ENCODE results near the gene RTN4RL1.
A peak's percentile ranks its signal among the peaks of the same experiment; 100 is the strongest.

RTN4RL1 gene

DNA sequence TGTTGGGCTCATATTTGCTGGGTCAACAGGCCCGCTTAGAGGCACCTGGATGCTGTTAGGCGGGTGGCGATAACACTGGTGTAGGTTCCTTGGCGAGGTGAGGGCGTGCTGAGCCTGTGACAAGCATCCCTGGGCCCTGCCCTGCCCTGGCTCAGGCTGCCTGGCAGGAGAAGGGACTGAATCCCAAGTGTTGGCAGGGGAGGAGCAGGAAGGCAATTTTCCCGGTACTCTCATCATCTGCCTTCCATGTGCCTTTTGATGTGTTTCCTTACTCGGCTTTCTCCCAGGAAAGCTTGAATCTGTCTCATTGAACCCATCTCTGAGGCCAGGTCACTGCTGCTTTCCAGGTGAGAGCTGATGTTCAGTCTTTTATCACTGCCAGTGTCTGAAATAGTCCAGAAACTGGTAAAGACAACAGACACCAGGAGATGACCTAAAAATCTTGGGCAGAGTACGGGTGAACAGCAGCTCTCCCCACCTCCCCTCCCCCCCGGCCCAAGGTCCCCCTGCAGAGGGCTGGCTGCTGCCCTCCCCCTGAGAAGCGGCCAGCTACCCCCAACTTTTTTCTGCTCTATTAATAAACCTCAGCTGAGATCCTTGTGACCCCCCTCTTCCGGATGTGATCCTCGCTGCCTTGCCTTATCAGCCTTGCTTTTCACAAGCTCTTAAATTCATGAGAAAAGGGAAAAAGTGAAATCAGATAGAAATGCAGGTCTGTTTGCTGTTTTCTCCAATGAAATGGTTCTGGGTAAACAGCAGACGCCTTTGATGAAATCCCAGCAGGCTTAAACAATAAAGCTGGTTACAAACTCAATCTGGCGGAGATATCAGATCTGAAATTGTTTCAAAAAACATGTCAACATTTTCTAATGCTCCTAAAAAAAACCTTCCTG is 29.0 kb downstream of the RTN4RL1 start:
- Histone ChIP-seq H3K27ac (ENCODE audit: extremely low read depth, low read depth, low read length) (no peak overlapping the region), H3K36me3 (ENCODE audit: control insufficient read depth in 2 of 2, insufficient read depth in 1 of 2, low read length in 2 of 2) (no peaks in the 10 kb centered on the region), H3K4me3 (ENCODE audit: low read depth, low read length) (no peak overlapping the region), H3K9me3 (ENCODE audit: control insufficient read depth, insufficient read depth, low read depth, low read length) (no peaks in the 10 kb centered on the region), H3K4me1 (ENCODE audit: control insufficient read depth, insufficient read depth, low read length) (peaks cover 15% of the 10 kb centered on the region)
- no peak for TF ChIP-seq ZBTB48 (tag by site-specific recombination; IDR thresholded peaks at IDR 0.05)
- no peak for TF ChIP-seq ZSCAN23 (tag by site-specific recombination; IDR thresholded peaks at IDR 0.05)
- no peak for TF ChIP-seq ZNF223 (tag by site-specific recombination; IDR thresholded peaks at IDR 0.05)
- TF ChIP-seq ZNF48 (tag by site-specific recombination; IDR thresholded peaks at IDR 0.05): no peak
- TF ChIP-seq ZNF548 (tag by site-specific recombination; IDR thresholded peaks at IDR 0.05): no peak
- TF ChIP-seq ZNF747 (tag by site-specific recombination; IDR thresholded peaks at IDR 0.05): no peak
- no peak for TF ChIP-seq ZNF404 (tag by site-specific recombination; IDR thresholded peaks at IDR 0.05)
- TF ChIP-seq ZFP3 (tag by site-specific recombination; IDR thresholded peaks at IDR 0.05; ENCODE audit: low read depth): no peak
- TF ChIP-seq KLF7 (tag by site-specific recombination; IDR thresholded peaks at IDR 0.05; ENCODE audit: borderline replicate concordance): no peak
- TF ChIP-seq ZNF221 (tag by site-specific recombination; IDR thresholded peaks at IDR 0.05; ENCODE audit: borderline replicate concordance): no peak
- TF ChIP-seq ZNF624 (tag by site-specific recombination; IDR thresholded peaks at IDR 0.05): no peak
- no peak for TF ChIP-seq ZNF155 (tag by site-specific recombination; IDR thresholded peaks at IDR 0.05)
- no peak for TF ChIP-seq ZNF302 (tag by site-specific recombination; IDR thresholded peaks at IDR 0.05; ENCODE audit: low read depth)
- POLR2A ChIA-PET: interaction anchor here (0.7 to 1.2 kb wide), 3 partner anchors 15 to 161 kb away, joined by 3 to 8 read pairs (median 3); partner anchors contain the start of gene RTN4RL1
- CTCF ChIA-PET: interaction anchor here (1.3 to 1.4 kb wide), 2 partner anchors 30 to 87 kb away, joined by 5 read pairs; no protein-coding TSS in a partner anchor

GRCh38 chr17:1995321-1995892 is 29.7 kb downstream of the RTN4RL1 start:
- CTCF ChIA-PET: interaction anchor here (1.3 kb wide), 1 partner anchor 87 kb away, joined by 5 read pairs; no protein-coding TSS in a partner anchor
- TF ChIP-seq TRIM28 (IDR thresholded peaks at IDR 0.05; ENCODE audit: borderline replicate concordance, low read length) (peak; percentile 44; the same call in 1 of the 2 replicates), ZNF555 (tag by site-specific recombination; conservative IDR thresholded peaks at IDR 0.05) (no peak), HIC1 (tag by site-specific recombination; IDR thresholded peaks at IDR 0.05) (no peak), ZNF19 (tag by site-specific recombination; IDR thresholded peaks at IDR 0.05; ENCODE audit: low read depth) (no peak), ZNF26 (tag by site-specific recombination; IDR thresholded peaks at IDR 0.05) (no peak), ZIC2 (tag by site-specific recombination; IDR thresholded peaks at IDR 0.05) (no peak), ZNF354C (tag by site-specific recombination; IDR thresholded peaks at IDR 0.05; ENCODE audit: borderline replicate concordance, low read depth) (no peak)
- no peak overlapping the region for H3K27ac ChIP-seq (ENCODE audit: extremely low read depth, low read depth, low read length)
- peaks cover 15% of the 10 kb centered on the region for H3K4me1 ChIP-seq (ENCODE audit: control insufficient read depth, insufficient read depth, low read length)
- H3K36me3 ChIP-seq (ENCODE audit: control insufficient read depth in 2 of 2, insufficient read depth in 1 of 2, low read length in 2 of 2): no peaks in the 10 kb centered on the region
- POLR2A ChIA-PET: no interaction called here
- no peak overlapping the region for H3K4me3 ChIP-seq (ENCODE audit: low read depth, low read length)
- no peaks in the 10 kb centered on the region for H3K9me3 ChIP-seq (ENCODE audit: control insufficient read depth, insufficient read depth, low read depth, low read length)

Measured in HEK293 (cell line).